Suppressor macrophage treated with lipopolysaccharide for 1 hour (primary cell): ENCODE measurements around the gene ESAM.

Source experiments
- DNase-seq, 3 donors: peaks; one replicate each; pipeline ENCODE4 v3.0.0-alpha.2; 2020 to 2022

ESAM gene

DNA sequence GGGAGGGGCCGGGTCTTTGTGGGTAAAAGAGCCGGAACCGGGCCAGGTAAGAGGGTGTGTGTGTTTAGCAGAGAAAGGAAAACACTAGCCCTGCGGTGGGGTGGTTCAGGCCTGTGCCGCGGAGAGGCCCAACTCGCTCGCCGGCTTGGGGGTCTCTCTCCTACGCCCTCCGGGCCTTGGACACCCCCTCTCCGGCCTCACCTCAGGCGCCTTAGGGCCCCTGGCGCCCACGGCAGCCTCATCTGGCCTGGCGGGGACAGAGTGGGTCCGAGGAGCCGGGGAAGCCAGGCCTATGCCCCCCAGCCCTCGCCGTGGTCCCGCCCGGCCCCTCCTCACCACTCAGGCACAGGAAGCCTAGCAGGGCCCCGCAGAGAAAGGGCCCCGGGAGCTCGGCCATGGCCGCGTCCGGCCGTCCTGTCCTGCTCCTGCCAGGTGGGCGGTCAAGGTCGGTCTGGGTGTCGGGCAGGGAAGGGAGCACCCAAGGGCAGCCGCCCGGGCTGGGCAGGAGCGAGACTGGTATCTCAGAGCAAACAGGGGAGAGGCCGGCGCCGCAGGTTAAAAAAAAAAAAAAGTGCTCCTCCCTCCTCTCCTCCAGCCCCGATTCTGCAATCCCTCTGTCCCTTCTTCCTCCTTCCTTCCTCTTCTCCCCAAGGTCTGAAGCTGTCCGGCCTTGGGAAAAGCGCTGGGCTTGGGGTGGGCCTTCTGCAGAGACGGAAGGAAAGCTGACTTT lies 10.2 kb downstream of the ESAM start, which contains the start of gene VSIG2:
VSIG2 (minus strand) TSS at position 515 of the 730 bp plus-strand sequence; CDS start at position 397, 118 bp downstream.
- no peak for DNase-seq

DNA sequence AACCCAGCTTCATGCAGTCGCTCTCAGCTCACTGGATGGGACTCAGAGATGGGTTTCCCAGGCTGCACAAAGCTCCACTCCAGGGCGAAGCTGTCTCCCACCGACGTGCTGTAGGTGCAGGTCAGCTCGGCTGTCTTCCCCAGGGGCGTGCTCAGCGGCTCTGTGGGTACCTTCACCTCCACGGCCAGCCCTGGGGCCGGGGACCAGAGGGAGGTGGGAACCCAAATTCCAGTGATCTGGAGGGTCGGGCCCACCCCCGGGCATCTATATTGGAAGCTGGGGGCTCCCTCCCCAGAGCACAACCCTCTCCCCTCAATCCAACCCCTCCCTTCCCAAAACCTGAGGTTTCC lies 10.7 kb downstream of the ESAM start:
- DNase-seq, result no peak

DNA sequence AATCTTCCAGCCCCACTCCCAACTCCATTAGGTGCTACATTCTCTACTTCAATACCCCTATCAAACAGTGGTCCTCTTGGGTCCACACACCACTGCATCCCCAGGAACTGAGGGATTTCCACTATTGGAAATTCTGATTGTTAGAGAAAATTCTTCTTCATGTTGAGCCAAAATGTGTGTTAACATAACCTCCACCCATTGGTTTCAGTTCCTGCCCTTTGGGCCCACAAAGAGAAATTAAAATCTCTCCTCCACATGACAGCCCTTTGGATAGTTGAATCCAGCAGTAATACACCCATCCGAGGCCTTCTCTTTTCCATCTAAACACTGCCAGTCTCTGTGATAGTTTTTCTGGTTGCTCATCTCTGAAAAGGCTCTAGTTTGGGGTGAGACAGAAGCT lies 12.2 kb downstream of the ESAM start:
- DNase-seq, result peak in 2 of 3 donors; percentile 39 to 53

DNA sequence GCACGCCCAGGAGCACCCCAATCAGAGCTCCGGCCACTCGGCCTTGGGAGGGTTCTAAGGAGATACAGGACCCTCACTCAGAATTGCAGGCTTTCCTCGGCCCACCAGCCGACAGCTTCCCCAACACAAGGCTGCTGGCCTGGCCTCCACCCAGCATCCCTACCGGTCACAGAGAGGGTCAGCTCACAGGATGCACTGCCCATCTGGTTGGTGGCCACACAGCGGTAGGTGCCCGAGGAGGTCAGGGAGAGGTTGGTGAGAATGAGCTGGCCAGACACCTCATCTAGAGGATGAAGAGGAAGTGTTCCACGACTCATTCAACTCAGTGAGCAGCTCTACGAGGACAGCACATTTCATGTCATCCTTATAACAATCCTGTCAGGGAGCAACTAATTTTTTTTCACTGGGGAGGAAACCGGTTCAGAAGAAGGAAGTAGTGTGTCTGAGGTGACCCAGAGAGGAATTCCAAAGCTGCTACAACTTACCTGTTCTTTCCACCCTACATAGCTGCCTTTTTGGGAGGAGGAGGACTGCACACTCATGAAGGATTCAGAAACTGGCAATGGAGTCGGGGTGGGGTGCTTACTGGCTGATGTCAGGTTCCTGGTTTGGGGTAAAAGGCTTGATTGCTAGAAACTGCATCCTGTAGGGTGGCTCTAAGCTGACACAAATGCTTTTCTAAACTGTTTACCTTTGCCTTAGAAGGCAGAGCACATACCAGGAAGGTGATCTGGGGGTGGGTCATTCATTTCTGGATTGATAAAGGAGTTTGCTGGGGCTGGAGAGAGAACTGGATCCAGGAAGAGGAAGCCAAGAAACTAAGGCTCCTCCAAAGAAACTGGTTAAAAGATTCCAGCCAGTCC lies 13.4 kb downstream of the ESAM start:
- peak in 2 of 3 donors; percentile 56 for DNase-seq

DNA sequence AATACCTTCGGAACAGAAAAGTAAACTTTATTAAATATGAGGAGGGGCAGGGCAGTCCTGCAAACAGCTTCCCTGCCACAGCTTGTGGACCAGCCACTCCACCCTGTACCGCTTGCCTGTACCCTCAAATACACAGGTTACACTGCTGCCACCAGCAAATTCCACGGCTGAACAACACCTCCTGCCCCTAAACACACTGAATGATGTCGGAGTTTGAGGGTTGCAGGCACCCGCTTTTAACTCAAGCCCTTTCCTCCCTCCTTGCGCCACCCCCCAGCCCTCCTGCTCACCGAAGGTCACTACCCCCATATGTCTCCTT lies 14.0 kb downstream of the ESAM start:
- DNase-seq, result no peak

DNA sequence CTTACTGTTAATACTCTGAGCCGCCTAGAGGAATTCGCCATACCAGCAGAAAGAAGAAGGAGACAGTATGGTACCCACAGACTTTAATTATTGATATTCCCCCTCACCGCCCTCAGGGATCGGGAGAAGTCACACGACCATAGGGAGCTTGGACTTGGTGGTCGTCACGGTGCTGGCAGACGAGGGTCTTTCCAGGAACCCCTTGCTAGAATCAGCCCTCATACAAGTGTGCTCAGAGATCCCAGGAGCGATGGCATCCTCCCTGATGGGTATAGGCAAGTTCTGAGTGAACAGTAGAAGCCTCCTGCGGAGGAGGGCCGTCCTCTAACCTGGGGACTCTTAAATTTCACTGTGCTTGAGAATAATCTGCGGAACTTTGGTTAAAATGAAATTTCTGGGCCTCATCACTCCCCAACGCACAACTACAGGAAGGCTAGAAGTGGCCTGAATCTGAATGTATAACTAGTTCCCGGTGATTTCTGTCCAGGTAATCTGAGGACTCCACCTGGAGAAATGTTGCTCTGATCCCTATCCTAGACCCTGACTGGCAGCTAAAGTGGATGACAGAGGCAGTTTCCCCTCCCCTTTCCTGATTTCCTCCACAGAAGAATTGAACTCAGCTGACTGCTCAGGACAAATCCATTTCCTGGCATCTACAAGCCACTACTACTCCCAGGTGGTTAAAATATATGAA lies 14.5 kb downstream of the ESAM start:
- DNase-seq, result no peak

DNA sequence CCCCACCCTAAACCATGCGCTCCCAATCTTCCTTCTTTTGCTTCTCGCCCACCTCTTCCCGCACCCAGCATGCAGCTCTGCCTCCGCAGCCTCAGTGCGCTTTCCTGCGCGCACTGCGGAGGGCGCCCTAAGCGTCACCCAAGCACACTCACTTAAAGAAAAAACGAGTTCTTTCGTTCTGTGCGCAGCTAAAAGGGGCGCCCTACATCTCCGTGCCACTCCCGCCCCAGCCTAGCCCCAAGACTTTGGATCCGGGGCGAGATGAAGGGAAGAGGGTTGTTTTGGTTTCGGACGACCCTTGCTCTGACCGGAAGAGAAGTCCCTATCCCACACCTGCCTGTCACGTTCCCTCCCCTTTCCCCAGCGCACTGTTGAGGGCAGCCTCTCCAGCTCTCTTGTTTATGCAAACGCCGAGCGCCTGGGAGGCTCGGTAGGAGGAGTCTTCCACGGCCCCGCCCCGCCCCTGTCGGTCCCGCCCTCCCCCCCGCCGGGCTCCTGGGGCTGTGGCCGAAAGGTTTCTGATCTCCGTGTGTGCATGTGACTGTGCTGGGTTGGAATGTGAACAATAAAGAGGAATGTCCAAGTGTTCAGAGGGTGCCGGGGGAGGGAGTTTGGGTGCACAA lies 15.4 kb downstream of the ESAM start:
- peak; percentile 66 to 83 (median 74) for DNase-seq

DNA sequence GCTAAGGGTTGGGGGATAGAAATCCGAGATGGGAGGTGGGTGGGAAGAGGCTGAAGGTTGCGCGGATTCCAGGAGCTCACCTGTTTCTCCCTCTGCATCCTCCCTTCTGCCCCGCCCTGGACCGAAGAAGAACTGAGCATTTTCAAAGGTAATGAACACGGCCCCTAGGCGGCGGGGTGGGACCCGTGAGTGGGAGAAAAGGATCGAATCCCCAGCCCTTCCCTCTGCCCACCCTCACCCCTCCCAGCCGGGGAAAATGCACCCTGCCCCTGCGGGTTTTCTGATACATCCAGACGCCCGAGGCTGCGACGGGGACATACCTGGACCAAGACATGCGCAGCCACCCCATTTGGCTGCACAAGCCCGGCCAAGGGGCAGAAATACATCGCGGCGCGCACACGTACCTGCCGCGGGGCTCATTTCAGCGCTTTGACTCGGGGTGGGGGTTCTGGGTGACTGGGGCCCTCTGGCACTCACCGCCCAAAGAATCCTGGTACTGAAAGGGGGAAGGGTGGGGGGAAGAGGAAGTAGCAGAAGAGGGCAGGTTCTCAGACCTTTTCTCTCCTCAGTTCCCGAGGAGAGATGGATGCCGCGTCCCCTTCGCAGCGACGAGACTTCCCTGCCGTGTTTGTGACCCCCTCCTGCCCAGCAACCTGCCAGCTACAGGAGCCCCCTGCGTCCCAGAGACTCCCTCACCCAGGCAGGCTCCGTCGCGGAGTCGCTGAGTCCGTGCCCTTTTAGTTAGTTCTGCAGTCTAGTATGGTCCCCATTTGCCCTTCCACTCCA lies 16.1 kb downstream of the ESAM start:
- DNase-seq, result no peak

DNA sequence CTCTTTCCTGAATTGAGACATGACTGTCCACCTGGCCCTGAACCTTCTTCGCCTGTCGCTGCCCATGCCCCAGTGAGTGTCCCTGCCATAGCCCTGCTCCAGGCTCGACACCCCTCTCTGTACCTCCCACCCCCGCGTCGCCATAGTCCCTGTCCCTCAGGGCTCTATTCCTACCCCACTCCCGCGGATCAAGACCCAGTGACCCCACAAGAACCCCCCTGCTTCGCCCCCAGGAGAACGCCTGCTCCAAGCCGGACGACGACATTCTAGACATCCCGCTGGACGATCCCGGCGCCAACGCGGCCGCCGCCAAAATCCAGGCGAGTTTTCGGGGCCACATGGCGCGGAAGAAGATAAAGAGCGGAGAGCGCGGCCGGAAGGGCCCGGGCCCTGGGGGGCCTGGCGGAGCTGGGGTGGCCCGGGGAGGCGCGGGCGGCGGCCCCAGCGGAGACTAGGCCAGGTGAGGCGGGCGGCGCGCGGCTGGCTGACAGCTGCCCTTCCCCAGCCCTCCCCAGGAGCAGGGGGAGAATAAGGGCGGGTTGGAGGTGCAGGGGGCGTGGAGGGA lies 16.7 kb downstream of the ESAM start:
- no peak for DNase-seq

DNA sequence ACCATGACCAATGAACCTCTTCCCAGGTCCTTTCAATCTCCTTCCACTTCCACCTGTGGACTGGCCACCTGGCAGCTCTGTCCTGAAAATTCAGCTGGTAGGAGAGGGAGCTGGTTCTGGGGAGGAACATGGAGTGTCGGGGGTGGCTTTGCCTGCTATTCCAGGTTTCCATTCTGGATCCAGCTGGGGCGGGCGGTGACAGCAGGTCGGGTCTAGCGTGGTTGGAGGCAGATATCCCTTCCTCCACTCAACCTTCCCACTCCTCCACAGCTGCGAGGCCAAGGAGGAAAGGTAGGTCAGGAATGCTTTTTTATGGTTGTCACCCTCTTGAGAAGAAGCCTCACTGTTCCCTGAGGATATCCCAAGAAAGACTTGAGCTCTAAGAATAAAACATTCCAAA lies 19.0 kb downstream of the ESAM start:
- DNase-seq, result no peak

DNA sequence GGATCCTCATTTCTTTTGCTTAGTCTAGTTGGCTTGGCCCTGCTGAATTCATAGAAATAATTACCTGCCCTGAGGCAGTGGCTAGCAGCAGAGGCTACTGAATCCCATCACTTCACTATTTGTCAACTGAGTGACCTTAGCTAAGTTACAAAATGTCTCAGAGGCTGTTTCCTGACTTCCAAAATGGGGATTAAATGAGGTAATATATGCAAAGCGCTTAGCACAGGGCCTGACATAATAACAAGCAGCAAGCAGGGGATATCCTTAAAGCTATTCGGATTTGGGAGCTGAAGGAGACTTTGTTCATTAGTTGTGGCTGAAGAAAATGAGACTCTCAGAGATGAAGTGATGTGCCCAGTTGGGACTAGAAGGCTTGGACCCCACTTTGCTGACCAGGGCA lies 19.5 kb downstream of the ESAM start:
- peak in 1 of 3 donors; percentile 56 for DNase-seq

DNA sequence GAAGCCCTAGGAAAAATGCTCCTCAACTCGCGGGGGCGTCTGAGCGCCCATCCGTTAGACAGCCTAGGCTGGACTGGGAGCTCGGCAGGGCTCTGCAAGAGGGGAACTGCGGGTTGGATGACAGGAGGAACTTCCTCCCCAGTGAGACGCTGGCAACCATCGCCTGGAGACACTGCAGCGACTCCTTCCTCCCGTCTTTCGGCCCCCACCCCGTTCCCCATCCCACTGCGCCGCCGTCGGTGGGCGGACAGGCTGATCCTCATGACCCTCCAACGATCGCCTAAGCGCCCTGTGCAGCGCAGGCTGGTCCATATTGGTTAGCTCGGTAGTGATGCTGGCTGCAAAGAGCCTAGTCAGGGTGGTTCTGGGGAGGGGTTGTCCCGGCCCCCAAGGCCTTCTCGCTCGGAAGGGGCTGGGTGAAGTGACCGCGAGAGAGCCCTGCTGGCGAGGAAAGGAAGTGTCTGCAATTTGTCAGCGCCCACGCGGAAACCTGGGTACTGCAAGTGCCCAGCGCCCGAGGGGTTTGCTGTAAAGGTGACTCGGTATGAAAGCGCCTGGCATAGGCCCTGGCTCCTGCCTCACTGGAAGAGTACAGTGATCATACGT lies 21.7 kb downstream of the ESAM start:
- DNase-seq, result peak; percentile 68 to 76 (median 71)

DNA sequence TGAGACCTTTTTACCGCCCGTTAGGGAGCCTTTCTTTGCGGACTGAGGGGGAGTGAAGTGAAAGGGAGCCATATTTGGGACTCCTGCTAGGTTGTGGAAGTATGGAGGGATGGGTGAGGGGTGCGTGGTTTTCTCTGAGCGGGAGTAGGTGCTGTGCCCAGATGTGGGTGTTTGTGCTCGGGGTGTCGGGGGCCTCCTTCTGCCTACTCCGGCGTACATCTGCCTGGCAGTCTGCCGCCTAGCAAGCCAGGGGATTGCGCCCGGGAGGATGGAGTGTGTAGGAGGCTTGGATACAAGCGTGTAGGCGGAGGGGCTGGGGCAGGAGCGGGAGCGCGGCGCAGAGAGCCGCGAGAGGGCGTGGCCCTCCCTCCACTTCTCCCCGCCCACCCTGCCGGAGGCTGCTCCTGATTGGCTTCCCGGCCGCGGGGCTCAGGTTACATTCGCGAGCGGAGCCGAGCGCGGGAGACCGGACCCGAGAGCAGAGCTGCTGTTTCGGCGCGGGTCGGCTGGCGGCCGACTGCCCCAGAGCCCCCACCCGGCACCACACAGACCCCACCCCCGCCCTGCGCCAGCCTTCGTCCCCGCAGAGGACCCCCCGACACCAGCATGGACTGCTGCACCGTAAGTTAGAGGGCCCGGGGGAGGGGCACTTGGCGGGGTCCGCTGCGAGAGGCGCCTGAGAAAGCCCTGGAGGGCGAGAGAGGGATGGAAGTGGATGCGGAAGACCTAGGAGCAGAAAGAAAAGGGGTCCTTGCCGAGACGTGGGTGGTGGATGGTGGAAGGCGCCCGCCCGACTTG lies 22.4 kb downstream of the ESAM start, which contains the start of gene NRGN:
NRGN (plus strand) TSS at position 464 of the 798 bp plus-strand sequence; CDS start at position 607, 143 bp downstream.
- DNase-seq, result peak; percentile 88 to 94 (median 88)

DNA sequence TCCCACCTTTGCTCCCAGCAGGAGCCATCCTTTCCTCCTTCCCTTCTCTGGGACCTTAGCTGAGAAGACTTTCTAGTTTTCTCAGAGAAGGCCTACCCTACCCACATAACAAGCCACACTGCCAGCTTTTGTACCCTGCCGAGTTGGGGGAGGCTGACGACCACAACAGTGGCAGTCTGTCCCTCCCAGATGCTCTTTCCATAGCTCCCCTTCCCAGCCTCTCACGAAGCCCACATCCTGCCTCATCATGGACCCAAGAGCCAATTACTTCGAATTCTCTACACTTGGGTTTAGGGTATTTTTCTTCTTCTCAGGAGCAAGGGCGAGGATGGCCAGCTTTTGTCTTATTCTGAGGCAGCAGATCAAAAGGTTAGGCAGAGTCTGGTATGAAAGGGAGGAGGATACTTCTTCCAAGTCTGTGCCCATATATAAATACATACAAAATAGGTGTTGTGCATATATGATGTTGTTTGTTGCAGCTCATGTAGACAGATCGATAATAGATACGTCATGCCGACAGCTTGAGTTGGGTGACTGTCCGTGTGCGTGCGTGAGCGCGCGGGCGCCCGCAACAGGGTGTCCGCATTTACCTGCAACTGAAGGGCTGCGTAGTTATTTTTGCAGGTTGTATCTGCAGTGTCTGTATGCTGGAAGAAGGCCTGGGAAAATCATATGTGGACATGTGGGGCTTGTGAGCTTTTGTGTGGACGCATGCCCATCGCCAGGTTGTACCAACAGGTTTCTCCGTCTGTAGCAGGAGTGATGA lies 23.2 kb downstream of the ESAM start:
- DNase-seq, result no peak

DNA sequence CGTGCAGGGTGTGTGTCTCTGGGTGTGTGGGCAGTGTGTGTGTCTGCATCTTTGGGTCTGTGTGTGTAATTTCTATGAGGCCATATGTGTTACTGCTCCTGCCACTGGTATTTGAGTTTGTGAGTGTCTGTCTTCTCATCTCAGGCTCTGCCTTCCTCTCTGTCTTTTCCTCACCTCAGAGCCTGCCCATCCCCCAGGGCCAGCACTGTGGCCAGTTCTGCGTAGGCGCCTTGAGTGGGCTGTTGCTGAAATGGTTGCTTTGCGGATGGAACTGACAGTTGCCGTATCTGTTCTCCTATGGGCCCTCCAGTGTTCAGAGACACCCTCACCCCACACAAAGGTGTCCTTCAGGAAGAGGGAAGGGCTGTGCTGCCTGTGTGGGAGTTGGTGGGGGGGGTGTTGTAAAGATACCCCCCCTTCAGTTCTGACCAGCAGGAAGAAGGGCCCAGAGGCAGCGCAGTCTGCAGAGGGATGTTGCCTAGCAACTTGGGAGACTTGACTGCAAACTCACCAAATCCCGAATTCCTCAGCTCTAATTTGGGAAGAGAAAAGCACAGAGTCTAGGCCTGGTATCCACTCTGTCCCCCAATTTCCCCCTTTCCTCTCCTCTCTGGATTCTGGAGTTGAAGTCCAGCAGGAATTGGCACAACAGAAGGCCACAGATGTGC lies 24.3 kb downstream of the ESAM start:
- no peak for DNase-seq

DNA sequence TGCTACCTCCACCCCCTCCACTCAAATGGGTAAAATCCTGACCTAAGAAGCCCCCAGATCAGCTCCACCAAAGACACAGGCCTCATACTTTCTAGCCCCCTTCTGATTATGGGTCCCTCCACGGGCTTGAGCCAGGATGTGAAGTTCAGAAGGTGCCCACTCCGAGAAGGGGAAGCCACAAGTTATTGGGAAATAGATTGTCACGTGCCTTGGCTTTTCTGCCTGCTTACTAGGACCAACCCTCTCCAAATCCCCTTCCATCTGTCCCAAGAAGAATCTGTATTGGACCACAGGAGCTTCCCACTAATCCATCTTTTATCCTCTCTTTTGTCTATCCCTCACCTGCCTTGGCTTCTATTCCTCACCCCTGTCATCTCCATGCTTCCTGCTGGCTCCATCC lies 25.4 kb downstream of the ESAM start:
- peak; percentile 56 to 65 (median 61) for DNase-seq

DNA sequence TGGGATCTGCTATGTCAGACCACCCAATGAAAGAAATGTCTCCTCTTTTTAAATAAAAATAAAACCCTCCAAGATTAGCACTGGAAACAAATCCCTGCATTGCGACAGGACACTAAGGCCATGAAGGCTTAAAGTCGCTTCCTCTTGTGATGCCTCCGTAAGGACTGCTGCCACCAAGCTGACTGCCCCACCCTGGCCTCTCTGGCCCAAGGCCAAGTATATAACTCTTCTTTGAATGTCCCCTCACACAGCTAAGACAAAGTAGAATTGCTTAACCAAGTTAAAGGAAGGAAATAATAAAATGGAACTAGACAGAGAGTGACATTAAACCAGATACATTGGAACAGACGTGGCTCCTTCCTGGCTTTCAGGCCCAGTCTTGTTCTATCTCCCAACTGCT lies 29.9 kb downstream of the ESAM start:
- peak in 2 of 3 donors; percentile 38 to 44 for DNase-seq

DNA sequence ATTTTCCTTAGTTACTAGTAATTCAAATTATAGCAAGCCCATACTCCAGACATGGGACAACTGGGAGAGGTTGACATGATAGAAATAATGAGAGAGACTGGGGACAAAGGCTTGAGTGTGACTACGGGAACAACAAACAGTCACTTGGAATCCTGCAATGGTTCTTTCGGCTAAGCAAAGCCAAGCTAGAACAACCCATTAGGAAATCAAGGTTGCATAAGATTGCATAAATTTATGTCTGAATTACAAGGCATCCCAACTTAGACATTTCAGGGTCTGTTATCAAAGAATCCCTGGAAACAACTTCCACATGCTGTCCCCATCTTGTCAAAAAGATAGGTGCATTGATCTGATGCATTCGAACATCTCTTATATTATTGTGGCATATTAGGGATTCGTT lies 32.5 kb downstream of the ESAM start:
- DNase-seq, result no peak

DNA sequence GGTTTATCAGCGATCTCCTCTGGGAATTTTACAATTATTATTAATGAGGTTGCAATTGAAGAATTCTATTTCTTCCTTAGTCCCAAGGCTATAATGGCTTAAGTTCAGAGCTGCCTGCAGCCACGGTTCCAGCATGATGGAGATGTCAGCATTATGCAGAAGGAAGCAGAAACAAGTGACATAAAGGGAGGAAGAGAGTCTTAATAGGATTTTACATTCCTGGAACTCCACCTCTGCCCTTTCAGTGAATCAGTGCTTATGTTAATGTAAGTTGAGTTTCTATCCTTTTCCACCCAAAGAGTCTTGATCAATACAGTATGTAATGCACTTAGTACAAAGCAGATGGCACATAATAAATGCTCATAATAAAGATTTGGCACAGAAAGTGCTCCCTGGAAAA lies 34.0 kb downstream of the ESAM start:
- DNase-seq, result no peak
